HEK293 (cell line): ENCODE results near the gene AP3B2.

Experiments used
- CTCF ChIA-PET: fragments of 350-600 bp; formaldehyde crosslinking; extraction: SDS; loops from one replicate; lab custom pipeline; 2021; ENCODE audit warnings: antibody characterized with exemption; lab: Yijun Ruan, JAX
- POLR2A ChIA-PET: fragments of 300-600 bp; formaldehyde crosslinking; extraction: SDS; loops from one replicate; lab custom pipeline; 2020; ENCODE audit warnings: antibody characterized with exemption, inconsistent platforms; lab: Yijun Ruan, JAX
- H3K27ac ChIP-seq: fragments of 200-500 bp; sonication (Bioruptor generic); 2 replicates; pipeline ENCODE4 v1.5.1; 2014; ENCODE audit warnings: low read depth, low read length, control low read depth, inconsistent platforms; ENCODE audit errors: extremely low read depth
- H3K36me3 ChIP-seq, 2 experiments: fragments of 200-500 bp in 1 of 2; sonication (Bioruptor generic) in 1 of 2; 1 replicate in 1 of 2; 2 replicates in 1 of 2; pipeline ENCODE4 v1.5.1; 2014 to 2017; ENCODE audit warnings: inconsistent platforms in 2 of 2, low read length in 2 of 2; ENCODE audit not compliant: control insufficient read depth in 2 of 2, insufficient read depth in 1 of 2
- H3K4me1 ChIP-seq: fragments of 200-500 bp; sonication (Bioruptor generic); 2 replicates; pipeline ENCODE4 v1.5.1; 2014; ENCODE audit warnings: mild to moderate bottlenecking, low read length, inconsistent platforms; ENCODE audit not compliant: control insufficient read depth, insufficient read depth
- H3K4me3 ChIP-seq: 2 replicates; pipeline ENCODE4 v1.5.1; 2011; ENCODE audit warnings: low read depth, mild to moderate bottlenecking, control low read depth, low read length, moderate library complexity
- H3K9me3 ChIP-seq: fragments of 200-500 bp; sonication (Bioruptor generic); 2 replicates; pipeline ENCODE4 v1.5.1; 2014; ENCODE audit warnings: low read depth, low read length, inconsistent platforms; ENCODE audit not compliant: control insufficient read depth, insufficient read depth
- EGR2 ChIP-seq: fragments of 450-650 bp; formaldehyde crosslinking; IDR thresholded peaks from 2 replicates; pipeline ENCODE4 v1.5.1; 2016; ENCODE audit warnings: low read depth, missing biosample characterization, missing genetic modification characterization
- HOXA7 ChIP-seq: sonication (generic); formaldehyde crosslinking; IDR thresholded peaks from 2 replicates; pipeline ENCODE4 v1.8.1; 2022; ENCODE audit warnings: missing genetic modification reagents, borderline replicate concordance
- KLF8 ChIP-seq: fragments of 450-650 bp; formaldehyde crosslinking; IDR thresholded peaks from 2 replicates; pipeline ENCODE4 v1.5.1; 2016; ENCODE audit warnings: missing biosample characterization, missing genetic modification characterization
- RBAK ChIP-seq: fragments of 450-650 bp; formaldehyde crosslinking; IDR thresholded peaks from 2 replicates; pipeline ENCODE4 v1.5.1; 2016; ENCODE audit warnings: missing biosample characterization, missing genetic modification characterization
- SCRT2 ChIP-seq: fragments of 450-650 bp; formaldehyde crosslinking; IDR thresholded peaks from 2 replicates; pipeline ENCODE4 v1.5.1; 2016; ENCODE audit warnings: missing biosample characterization, missing genetic modification characterization
- YY2 ChIP-seq: fragments of 450-650 bp; formaldehyde crosslinking; IDR thresholded peaks from 2 replicates; pipeline ENCODE4 v1.5.1; 2016; ENCODE audit warnings: missing biosample characterization, missing genetic modification characterization
- ZBTB17 ChIP-seq: fragments of 450-650 bp; formaldehyde crosslinking; IDR thresholded peaks from 2 replicates; pipeline ENCODE4 v1.5.1; 2016; ENCODE audit warnings: missing biosample characterization, missing genetic modification characterization
- ZFP69B ChIP-seq: fragments of 450-650 bp; formaldehyde crosslinking; IDR thresholded peaks from 2 replicates; pipeline ENCODE4 v1.5.1; 2016; ENCODE audit warnings: missing biosample characterization, missing genetic modification characterization
- ZNF138 ChIP-seq: fragments of 450-650 bp; formaldehyde crosslinking; IDR thresholded peaks from 2 replicates; pipeline ENCODE4 v1.5.1; 2016; ENCODE audit warnings: missing biosample characterization, missing genetic modification characterization, borderline replicate concordance
- ZNF140 ChIP-seq: fragments of 450-650 bp; formaldehyde crosslinking; IDR thresholded peaks from 2 replicates; pipeline ENCODE4 v1.5.1; 2016; ENCODE audit warnings: missing biosample characterization, missing genetic modification characterization
- ZNF23 ChIP-seq: fragments of 450-650 bp; formaldehyde crosslinking; IDR thresholded peaks from 2 replicates; pipeline ENCODE4 v1.5.1; 2016; ENCODE audit warnings: missing biosample characterization, missing genetic modification characterization, borderline replicate concordance
- ZNF239 ChIP-seq: fragments of 450-650 bp; formaldehyde crosslinking; IDR thresholded peaks from 2 replicates; pipeline ENCODE4 v1.5.1; 2016; ENCODE audit warnings: missing biosample characterization, missing genetic modification characterization
- ZNF274 ChIP-seq, 2 experiments: fragments of 200-500 bp in 1 of 2; fragments of 450-650 bp in 1 of 2; sonication (Bioruptor generic) in 1 of 2; formaldehyde crosslinking in 1 of 2; IDR thresholded peaks; 2 replicates each; pipeline versions ENCODE4 v1.5.1 to v1.6.1; 2014 to 2016; ENCODE audit warnings: borderline replicate concordance in 1 of 2, inconsistent platforms in 1 of 2, low read length in 1 of 2, missing biosample characterization in 1 of 2, missing genetic modification characterization in 1 of 2
- ZNF335 ChIP-seq: fragments of 450-650 bp; formaldehyde crosslinking; conservative IDR thresholded peaks from 2 replicates; pipeline ENCODE4 v1.5.1; 2016; ENCODE audit warnings: missing biosample characterization, missing genetic modification characterization
- ZNF362 ChIP-seq: fragments of 450-650 bp; formaldehyde crosslinking; IDR thresholded peaks from 2 replicates; pipeline ENCODE4 v1.5.1; 2016; ENCODE audit warnings: missing biosample characterization, missing genetic modification characterization
- ZNF391 ChIP-seq: fragments of 450-650 bp; formaldehyde crosslinking; IDR thresholded peaks from 2 replicates; pipeline ENCODE4 v1.5.1; 2016; ENCODE audit warnings: low read depth, missing biosample characterization, missing genetic modification characterization, borderline replicate concordance
- ZNF530 ChIP-seq: fragments of 450-650 bp; formaldehyde crosslinking; IDR thresholded peaks from 2 replicates; pipeline ENCODE4 v1.5.1; 2016; ENCODE audit warnings: low read depth, missing biosample characterization, missing genetic modification characterization
- ZNF548 ChIP-seq: fragments of 450-650 bp; formaldehyde crosslinking; IDR thresholded peaks from 2 replicates; pipeline ENCODE4 v1.5.1; 2016; ENCODE audit warnings: missing biosample characterization, missing genetic modification characterization
- ZNF558 ChIP-seq: fragments of 450-650 bp; formaldehyde crosslinking; IDR thresholded peaks from 2 replicates; pipeline ENCODE4 v1.5.1; 2016; ENCODE audit warnings: missing biosample characterization, missing genetic modification characterization
- ZNF596 ChIP-seq: fragments of 450-650 bp; IDR thresholded peaks from 2 replicates; pipeline ENCODE4 v1.5.0; 2018; ENCODE audit warnings: missing biosample characterization, mild to moderate bottlenecking, missing genetic modification characterization, moderate library complexity
- ZNF600 ChIP-seq: fragments of 450-650 bp; formaldehyde crosslinking; IDR thresholded peaks from 2 replicates; pipeline ENCODE4 v1.5.1; 2016; ENCODE audit warnings: missing biosample characterization, missing genetic modification characterization
- ZNF626 ChIP-seq: fragments of 450-650 bp; sonication (Bioruptor Pico); formaldehyde crosslinking; IDR thresholded peaks from 2 replicates; pipeline ENCODE4 v1.5.1; 2018; ENCODE audit warnings: missing biosample characterization, missing genetic modification characterization, inconsistent platforms
- ZNF677 ChIP-seq: fragments of 450-650 bp; IDR thresholded peaks from 2 replicates; pipeline ENCODE4 v1.5.0; 2018; ENCODE audit warnings: missing biosample characterization, mild to moderate bottlenecking, missing genetic modification characterization, moderate library complexity
- ZNF76 ChIP-seq: fragments of 450-650 bp; formaldehyde crosslinking; IDR thresholded peaks from 2 replicates; pipeline ENCODE4; 2016; ENCODE audit warnings: low read depth, missing biosample characterization, missing genetic modification characterization, borderline replicate concordance
- ZNF768 ChIP-seq: fragments of 450-650 bp; formaldehyde crosslinking; IDR thresholded peaks from 2 replicates; pipeline ENCODE4 v1.5.1; 2018; ENCODE audit warnings: missing biosample characterization, mild to moderate bottlenecking, missing genetic modification characterization
- ZNF777 ChIP-seq: fragments of 450-650 bp; formaldehyde crosslinking; IDR thresholded peaks from 2 replicates; pipeline ENCODE4 v1.5.1; 2017; ENCODE audit warnings: missing biosample characterization, missing genetic modification characterization, borderline replicate concordance
- ZNF837 ChIP-seq: fragments of 450-650 bp; formaldehyde crosslinking; IDR thresholded peaks from 2 replicates; pipeline ENCODE4 v1.5.1; 2016; ENCODE audit warnings: missing biosample characterization, missing genetic modification characterization
- ZNF843 ChIP-seq: fragments of 450-650 bp; formaldehyde crosslinking; IDR thresholded peaks from 2 replicates; pipeline ENCODE4 v1.5.1; 2016; ENCODE audit warnings: missing biosample characterization, missing genetic modification characterization

AP3B2 gene

GRCh38 chr15:82743810-82744209 is 34.1 kb upstream of the AP3B2 start:
- ChIA-PET CTCF (no interaction called here), POLR2A (interaction anchor here (0.7 kb wide), 1 partner anchor 141 kb away, joined by 8 read pairs; no protein-coding TSS in a partner anchor)
- no peak overlapping the region for H3K4me3 ChIP-seq
- no peaks in the 10 kb centered on the region for H3K4me1 ChIP-seq
- H3K27ac ChIP-seq, result no peak overlapping the region
- no peaks in the 10 kb centered on the region for H3K9me3 ChIP-seq
- TF ChIP-seq ZNF23 (no peak), ZNF140 (tag by site-specific recombination) (no peak), ZNF626 (no peak), ZNF558 (peak; percentile 91), EGR2 (no peak), ZNF837 (no peak), ZNF843 (tag by site-specific recombination) (no peak)
- H3K36me3 ChIP-seq, result no peaks in the 10 kb centered on the region; a peak in 1 of 3 replicates

GRCh38 chr15:82742134-82742533 is 32.5 kb upstream of the AP3B2 start:
- POLR2A ChIA-PET, result interaction anchor here (0.7 to 2.2 kb wide), 3 partner anchors 8 to 64 kb away, joined by 4 to 16 read pairs (median 5); no protein-coding TSS in a partner anchor
- no peak for TF ChIP-seq ZNF391 (tag by site-specific recombination)
- peak; percentile 90 for TF ChIP-seq ZNF677 (tag by site-specific recombination)

GRCh38 chr15:82739086-82739485 is 29.4 kb upstream of the AP3B2 start:
- H3K4me1 ChIP-seq, result no peaks in the 10 kb centered on the region
- ChIA-PET CTCF (no interaction called here), POLR2A (interaction anchor here (1.9 kb wide), 1 partner anchor 11 kb away, joined by 9 read pairs; no protein-coding TSS in a partner anchor)
- H3K36me3 ChIP-seq, result peaks cover 0 to 3% of the 10 kb centered on the region in 2 experiments; a peak in 1 of 3 replicates
- no peaks in the 10 kb centered on the region for H3K9me3 ChIP-seq
- no peak overlapping the region for H3K4me3 ChIP-seq
- TF ChIP-seq SCRT2 (tag by site-specific recombination) (0 out of 2 replicates have a peak, but pooled peaks have one; percentile 29), ZNF239 (tag by site-specific recombination) (no peak)
- no peak overlapping the region for H3K27ac ChIP-seq

More at GRCh38 chr15:82742134-82742533, 32.5 kb upstream of the AP3B2 start:
- Histone ChIP-seq H3K4me3 (no peak overlapping the region), H3K27ac (no peak overlapping the region), H3K9me3 (no peaks in the 10 kb centered on the region), H3K4me1 (no peaks in the 10 kb centered on the region), H3K36me3 (peaks cover 0 to 3% of the 10 kb centered on the region in 2 experiments; a peak in 1 of 3 replicates)
- CTCF ChIA-PET, result interaction anchor here (0.7 kb wide), 1 partner anchor 8 kb away, joined by 3 read pairs; no protein-coding TSS in a partner anchor

GRCh38 chr15:82737975-82738374 is 28.3 kb upstream of the AP3B2 start:
- ChIA-PET CTCF (interaction anchor here (1.1 kb wide), 1 partner anchor 27 kb away, joined by 4 read pairs; no protein-coding TSS in a partner anchor), POLR2A (no interaction called here)
- Histone ChIP-seq H3K4me3 (no peak overlapping the region), H3K36me3 (peaks cover 0 to 3% of the 10 kb centered on the region in 2 experiments; a peak in 1 of 3 replicates), H3K9me3 (no peaks in the 10 kb centered on the region), H3K27ac (no peak overlapping the region), H3K4me1 (no peaks in the 10 kb centered on the region)
- TF ChIP-seq HOXA7 (no peak), KLF8 (tag by site-specific recombination) (0 out of 2 replicates have a peak, but pooled peaks have one; percentile 21), ZNF777 (no peak), ZBTB17 (tag by site-specific recombination) (peak; percentile 70; the same call in 1 of the 2 replicates), ZNF362 (tag by site-specific recombination) (no peak), ZNF600 (tag by site-specific recombination) (peak; percentile 50; the same call in 1 of the 2 replicates), ZNF530 (tag by site-specific recombination) (no peak), YY2 (tag by site-specific recombination) (peak; percentile 43; the same call in 1 of the 2 replicates), ZNF274 (IDR thresholded peaks at IDR 0.05; ENCODE audit: low read length) (no peak), ZNF274 (tag by site-specific recombination; IDR thresholded peaks at IDR 0.05; ENCODE audit: borderline replicate concordance) (no peak), ZNF76 (no peak), ZNF335 (tag by site-specific recombination) (peak; percentile 56), ZFP69B (tag by site-specific recombination) (no peak), ZNF548 (tag by site-specific recombination) (no peak), RBAK (tag by site-specific recombination) (no peak), ZNF596 (tag by site-specific recombination) (no peak), SCRT2 (tag by site-specific recombination) (no peak), ZNF138 (tag by site-specific recombination) (no peak), ZNF768 (no peak)
